C1 segment of cervical spinal cord (tissue), 14 donors: Measurements from ENCODE around the gene FAM120B.
A peak's percentile ranks its signal among the peaks of the same experiment; 100 is the strongest.

ENCODE experiments used
- DNase-seq, 14 donors: peaks; one replicate each; lab custom pipeline; 2025; lab: John Stamatoyannopoulos, UW

FAM120B gene

DNA sequence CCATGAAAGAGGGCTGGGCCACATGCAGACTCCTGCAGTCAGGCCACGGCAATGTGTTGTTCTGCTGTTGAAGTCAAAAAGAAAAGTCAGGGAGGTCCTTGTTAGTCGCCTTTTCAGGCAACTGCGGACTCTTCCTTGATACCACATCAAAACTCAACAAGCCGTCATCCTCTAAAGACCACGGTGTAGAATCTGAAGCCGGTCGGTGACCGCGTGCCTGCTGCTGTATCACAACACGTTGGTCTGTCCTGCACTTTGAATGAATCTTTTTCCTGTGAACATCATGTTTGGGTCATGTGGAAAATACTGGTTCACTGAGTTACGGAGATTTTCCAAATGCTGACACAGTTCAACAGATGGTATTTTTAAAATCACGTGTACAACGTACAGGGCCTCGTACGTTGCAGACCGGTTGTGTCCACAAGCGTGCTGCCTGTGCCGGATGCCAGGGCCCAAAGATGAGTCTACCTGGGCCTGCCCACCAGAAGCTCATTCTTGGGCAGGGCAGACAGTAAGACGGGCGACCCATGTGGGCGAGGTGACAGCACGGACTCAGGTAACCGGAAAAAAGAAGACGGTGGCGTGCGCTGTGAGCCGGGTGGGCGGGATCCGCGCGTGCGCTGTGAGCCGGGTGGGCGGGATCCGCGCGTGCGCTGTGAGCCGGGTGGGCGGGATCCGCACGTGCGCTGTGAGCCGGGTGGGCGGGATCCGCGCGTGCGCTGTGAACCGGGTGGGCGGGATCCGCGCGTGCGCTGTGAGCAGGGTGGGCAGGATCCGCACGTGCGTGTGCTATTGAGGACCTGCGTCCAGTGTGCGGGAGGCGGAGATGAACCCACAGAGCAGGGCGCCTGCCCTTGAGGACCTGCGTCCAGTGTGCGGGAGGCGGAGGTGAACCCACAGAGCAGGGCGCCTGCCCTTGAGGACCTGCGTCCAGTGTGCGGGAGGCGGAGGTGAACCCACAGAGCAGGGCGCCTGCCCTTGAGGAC lies 114.5 kb downstream of the FAM120B start:
- no peak for DNase-seq

GRCh38 chr6:170421921-170422320 lies 115.4 kb downstream of the FAM120B start:
- DNase-seq: no peak

DNA sequence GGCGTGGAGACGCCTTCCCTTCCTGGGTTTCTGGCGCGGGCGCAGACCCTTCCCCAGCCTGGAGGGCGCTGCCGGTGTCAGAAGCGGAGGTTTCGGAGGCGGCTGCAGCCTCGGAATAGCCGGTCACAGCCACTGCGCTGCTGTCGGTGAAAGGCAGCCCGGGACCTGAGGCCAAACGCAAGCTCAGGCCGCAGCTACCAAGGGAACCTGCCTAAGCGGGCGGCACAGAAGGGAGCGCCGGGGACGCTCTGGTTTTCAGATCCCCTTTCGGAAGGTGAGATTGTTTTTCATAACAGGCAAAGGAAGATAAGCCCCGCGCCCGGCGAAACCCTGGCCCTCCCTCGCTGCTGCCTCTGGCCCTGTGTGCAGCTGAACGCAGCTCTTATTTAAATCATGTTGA lies 116.5 kb downstream of the FAM120B start:
- DNase-seq: no peak

- no peak for DNase-seq
Observed at GRCh38 chr6:170423814-170424603, 117.5 kb downstream of the FAM120B start.

DNA sequence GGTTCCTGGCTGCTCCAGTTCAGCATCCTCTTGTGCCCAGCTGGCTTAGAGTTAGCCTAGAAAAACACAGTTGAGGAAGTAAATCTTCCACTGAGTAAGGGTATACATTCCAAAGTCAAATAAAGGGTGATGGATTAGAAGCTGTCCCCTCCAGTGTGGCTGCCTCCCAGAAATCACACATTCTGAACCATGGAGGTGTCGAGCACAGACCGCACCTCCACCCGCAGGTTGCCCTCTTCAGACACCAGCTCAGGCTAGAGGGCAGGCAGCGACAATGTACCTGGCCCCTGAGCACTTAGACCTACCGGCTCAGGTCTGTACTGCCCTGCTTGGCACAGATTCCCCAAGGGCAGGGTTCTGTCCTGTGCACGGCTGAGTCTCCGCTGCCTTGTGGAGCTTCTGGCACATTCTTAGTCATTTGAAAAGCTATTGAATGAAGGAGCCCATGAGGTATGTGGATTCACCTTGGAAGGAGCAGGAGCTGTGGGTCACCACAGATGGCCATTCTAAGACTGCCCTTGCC lies 118.1 kb downstream of the FAM120B start:
- DNase-seq: no peak

DNA sequence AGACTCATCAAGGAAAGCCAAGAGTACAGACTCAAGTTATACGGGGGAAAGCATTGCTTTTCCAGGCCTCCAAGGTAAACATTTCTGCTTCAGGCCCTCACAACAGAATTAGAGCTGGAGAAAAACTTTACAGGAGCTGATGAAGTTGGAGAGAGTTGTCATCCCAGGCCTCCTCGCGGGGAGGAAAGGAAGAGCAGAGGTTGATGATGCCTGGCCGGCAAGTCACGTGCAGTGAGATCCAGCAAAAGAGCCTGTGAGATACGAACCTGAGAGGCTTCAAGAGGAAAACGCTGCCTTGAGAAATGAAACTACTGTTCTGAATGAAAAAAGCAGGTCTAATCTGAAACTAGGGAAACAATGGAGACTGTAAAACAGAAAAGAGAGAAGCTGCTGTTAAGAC lies 122.9 kb downstream of the FAM120B start:
- no peak for DNase-seq

DNA sequence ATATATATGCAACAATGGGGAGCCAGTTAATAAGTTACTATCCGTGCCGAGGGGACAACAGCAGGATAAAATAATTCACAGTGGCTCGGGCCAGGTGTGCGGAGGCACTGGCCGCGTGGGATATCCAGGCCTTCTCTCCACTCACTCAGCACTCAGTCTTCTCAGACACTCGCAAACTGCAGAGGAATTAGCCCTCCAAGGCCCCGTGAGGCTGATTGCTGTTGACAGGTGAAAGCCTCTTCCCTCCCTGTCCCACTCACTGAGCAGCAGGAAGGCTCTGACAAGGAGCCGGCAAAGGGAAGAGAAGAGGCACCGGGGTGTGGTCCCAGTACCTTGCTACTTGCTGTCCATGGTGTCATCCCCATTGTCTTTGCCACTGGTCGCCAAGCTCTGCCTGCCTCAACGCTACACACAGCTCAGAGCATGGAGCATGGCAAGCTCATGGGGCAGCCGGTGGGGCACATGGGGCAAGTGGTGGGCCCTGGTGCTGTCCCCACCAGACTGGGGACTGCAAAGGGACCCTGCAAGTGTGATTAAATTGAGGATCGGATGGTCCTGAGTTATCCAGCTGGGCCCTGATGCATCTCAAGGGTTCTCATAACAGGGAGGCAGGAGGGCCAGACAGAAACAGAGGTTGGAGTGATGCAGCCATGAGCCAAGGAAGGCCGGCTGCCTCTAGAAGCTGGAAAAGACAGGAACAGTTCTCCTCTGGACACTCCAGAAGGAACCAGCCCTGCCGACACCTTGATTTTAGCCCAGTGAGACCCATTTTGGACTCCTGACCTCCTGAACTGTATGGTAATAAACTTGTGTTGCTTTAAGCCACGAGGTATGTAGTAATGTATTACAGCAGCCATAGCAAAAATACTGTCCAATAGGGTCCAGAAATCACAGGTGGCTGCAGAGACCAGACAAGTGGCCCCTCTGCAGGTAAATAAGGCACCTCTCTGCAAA lies 126.9 kb downstream of the FAM120B start:
- DNase-seq: no peak

GRCh38 chr6:170434117-170434820 lies 127.7 kb downstream of the FAM120B start:
- DNase-seq: no peak

DNA sequence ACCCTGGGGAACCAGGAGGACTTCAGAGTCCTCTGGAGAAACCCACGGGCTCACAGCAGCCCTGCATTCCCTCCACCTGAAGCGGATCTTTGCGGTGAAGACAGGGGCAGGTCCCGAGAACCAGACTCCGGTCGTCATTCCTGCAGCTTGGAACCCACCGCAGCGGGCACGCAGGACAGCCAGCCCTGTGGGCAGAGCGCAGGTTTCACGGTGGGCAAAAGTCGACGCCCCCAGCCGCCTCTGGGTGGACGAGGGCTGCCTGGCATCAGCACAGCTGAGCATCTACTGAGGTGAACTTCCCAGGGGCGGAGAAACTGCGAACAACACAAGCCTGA lies 128.2 kb downstream of the FAM120B start:
- DNase-seq: no peak

- no peak for DNase-seq
Observed at GRCh38 chr6:170435766-170436165, 129.2 kb downstream of the FAM120B start.

DNA sequence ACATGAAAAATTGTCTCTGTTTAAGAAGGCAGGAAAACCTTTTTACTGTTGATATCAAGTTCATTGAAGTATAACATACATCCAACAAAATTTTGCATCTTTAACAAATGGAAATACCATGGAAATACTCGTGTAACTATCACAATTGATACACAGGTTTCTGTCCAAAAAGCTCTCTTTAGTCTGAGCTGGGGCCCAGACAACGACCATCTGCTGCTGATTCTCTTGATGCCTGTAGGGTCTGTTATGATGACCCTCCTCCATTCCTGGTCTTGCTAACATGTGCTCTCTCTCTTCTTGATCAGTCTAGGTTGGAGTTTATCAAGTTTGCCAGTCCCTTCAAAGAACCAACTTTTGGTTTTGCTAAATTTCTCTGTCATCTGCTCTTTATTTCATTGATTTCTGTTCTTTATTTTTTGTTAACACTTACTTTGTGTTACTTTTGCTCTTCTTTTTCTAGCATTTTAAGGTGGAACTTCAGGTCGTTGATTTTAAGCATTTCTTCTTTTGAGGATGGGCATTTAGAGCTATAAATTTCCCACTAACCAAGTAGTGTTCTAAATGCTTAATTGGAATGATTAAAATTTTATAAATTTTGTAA lies 129.8 kb downstream of the FAM120B start:
- DNase-seq: no peak

- peak in 1 of 14 donors; percentile 59 for DNase-seq
Observed at GRCh38 chr6:170437719-170438401, 131.3 kb downstream of the FAM120B start.

DNA sequence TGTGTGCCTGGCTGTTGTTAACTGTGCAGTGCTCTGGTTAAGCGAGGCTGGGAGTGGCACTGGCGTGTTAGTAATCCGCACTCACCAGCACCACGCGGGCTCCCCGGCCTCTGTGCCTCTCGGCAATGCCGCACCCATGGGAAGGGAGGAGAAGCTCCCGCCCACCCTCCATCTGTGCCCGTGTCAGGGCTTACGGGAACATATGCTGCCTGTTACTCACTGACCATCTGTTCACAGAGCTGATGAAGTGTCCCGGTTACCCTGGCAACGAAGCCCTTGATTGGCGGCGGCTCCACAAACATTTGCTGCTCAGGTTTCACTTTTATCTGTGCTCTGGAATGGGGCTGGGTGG lies 131.8 kb downstream of the FAM120B start:
- DNase-seq: peak in 6 of 14 donors; percentile 15 to 98 (median 55)

DNA sequence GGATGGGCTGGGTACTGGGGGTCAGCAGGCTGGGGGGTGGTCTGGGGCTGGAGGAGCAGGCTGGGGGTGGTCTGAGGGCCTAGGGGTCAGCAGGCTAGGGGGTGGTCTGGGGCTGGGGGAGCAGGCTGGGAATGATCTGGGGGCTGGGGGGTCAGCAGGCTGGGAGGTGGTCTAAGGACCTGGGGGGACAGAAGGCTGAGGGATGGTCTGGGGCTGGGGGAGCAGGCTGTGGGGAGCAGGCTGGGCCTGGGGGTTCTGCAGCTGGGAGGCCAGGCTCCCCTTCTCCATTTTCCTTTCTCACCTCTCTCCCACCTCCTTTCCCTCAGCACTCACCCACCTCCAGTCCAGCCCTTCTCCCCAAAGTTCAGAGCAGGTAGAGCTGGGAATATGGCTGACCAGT lies 132.3 kb downstream of the FAM120B start:
- DNase-seq: peak in 1 of 14 donors; percentile 45

- DNase-seq: peak in 1 of 14 donors; percentile 53
Observed at GRCh38 chr6:170439366-170440361, 133.1 kb downstream of the FAM120B start.

GRCh38 chr6:170440437-170440836 lies 133.9 kb downstream of the FAM120B start:
- DNase-seq: no peak

GRCh38 chr6:170441316-170441715 lies 134.8 kb downstream of the FAM120B start:
- no peak for DNase-seq

DNA sequence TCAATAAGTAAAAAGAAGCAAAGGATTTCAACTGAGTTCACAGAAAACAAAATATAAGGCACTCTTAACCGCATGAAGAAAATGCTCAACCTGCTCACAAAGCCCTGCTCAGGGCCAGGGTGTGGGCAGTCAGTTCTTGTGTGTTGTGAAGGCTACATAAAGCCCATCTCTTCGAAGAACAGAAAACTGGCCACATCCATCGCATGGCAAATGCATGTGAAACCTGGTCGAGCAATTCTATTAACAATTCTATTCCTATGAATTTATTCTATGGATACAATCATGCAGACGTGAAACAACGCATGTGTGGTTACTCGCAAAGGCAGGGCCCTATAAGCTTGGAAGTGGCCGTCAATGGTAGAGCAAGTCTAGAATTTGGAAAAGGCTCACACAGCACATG lies 136.0 kb downstream of the FAM120B start:
- no peak for DNase-seq
